Measurements from ENCODE around the gene GEMIN7. TPM values are rescaled to one million over a fixed set of nuclear protein-coding genes. Genes with fewer than 3 reads are reported as not detected.

GEMIN7 gene
- total and polyA plus RNA-seq, 2 of the 13 experiments (the other 11 are each of a cell fraction or from before 2014, with no cell fraction given), result 24.1 to 30.6 TPM

DNA sequence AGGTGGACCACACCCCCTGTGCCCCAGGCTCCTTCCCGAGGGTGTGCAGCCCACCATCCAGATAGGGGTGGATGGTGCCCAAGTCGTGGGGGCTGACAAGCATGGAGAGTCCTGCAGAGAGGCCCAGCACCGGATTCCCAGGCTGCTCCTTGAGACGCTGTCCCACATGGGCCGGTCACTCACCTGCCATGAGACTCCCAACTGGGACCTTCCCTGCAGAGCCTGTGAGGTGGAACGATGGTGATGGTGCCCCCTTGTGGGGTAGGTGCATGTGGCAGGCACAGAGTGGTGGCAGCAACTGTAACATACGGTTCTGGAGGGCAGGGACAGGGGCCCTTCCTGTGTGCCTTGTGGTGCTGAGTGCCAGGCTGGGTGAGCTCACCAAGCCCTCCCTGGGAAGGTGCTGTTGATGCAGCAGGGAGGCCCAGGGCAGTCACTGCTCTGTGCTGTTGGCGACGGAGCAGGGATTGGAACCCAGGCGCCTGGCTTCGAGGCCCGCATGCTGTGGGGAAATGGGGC, 47.0 kb downstream of the GEMIN7 start (continued):
- TF ChIP-seq, protein P1, sequence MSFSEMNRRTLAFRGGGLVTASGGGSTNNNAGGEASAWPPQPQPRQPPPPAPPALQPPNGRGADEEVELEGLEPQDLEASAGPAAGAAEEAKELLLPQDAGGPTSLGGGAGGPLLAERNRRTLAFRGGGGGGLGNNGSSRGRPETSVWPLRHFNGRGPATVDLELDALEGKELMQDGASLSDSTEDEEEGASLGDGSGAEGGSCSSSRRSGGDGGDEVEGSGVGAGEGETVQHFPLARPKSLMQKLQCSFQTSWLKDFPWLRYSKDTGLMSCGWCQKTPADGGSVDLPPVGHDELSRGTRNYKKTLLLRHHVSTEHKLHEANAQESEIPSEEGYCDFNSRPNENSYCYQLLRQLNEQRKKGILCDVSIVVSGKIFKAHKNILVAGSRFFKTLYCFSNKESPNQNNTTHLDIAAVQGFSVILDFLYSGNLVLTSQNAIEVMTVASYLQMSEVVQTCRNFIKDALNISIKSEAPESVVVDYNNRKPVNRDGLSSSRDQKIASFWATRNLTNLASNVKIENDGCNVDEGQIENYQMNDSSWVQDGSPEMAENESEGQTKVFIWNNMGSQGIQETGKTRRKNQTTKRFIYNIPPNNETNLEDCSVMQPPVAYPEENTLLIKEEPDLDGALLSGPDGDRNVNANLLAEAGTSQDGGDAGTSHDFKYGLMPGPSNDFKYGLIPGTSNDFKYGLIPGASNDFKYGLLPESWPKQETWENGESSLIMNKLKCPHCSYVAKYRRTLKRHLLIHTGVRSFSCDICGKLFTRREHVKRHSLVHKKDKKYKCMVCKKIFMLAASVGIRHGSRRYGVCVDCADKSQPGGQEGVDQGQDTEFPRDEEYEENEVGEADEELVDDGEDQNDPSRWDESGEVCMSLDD (CRISPR knock-in tag; IDR thresholded peaks at IDR 0.05; ENCODE audit: borderline replicate concordance), result no peak
- TF ChIP-seq, protein P2, sequence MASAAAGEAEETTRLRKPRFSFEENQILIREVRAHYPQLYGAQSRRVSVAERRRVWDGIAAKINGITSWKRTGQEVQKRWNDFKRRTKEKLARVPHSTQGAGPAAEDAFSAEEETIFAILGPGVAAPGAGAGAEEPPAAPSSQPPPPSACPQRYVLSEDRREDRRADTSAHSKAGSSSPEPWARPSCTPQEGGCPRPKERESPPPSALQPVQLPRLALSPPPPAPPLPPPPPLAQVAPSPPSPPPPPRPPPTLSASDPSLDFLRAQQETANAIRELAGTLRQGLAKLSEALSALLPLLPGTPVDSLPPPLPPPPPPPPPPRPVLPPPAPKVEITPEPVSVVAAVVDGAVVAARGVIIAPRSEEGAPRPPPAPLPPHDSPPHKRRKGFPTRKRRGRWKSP (CRISPR knock-in tag; IDR thresholded peaks at IDR 0.05), result no peak
- no peak for TF ChIP-seq ZNF749 (CRISPR knock-in tag; IDR thresholded peaks at IDR 0.05; ENCODE audit: borderline replicate concordance)
- TF ChIP-seq MAZ (IDR thresholded peaks at IDR 0.05; ENCODE audit: borderline replicate concordance, low read depth, low read length), result no peak
- TF ChIP-seq MAZ (CRISPR knock-in tag; IDR thresholded peaks at IDR 0.05; ENCODE audit: low read depth), result no peak
- TF ChIP-seq ZMYM4 (CRISPR knock-in tag; IDR thresholded peaks at IDR 0.05), result no peak
- TF ChIP-seq, protein P3, sequence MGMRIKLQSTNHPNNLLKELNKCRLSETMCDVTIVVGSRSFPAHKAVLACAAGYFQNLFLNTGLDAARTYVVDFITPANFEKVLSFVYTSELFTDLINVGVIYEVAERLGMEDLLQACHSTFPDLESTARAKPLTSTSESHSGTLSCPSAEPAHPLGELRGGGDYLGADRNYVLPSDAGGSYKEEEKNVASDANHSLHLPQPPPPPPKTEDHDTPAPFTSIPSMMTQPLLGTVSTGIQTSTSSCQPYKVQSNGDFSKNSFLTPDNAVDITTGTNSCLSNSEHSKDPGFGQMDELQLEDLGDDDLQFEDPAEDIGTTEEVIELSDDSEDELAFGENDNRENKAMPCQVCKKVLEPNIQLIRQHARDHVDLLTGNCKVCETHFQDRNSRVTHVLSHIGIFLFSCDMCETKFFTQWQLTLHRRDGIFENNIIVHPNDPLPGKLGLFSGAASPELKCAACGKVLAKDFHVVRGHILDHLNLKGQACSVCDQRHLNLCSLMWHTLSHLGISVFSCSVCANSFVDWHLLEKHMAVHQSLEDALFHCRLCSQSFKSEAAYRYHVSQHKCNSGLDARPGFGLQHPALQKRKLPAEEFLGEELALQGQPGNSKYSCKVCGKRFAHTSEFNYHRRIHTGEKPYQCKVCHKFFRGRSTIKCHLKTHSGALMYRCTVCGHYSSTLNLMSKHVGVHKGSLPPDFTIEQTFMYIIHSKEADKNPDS (CRISPR knock-in tag; IDR thresholded peaks at IDR 0.05), result no peak
- TF ChIP-seq ZNF605 (CRISPR knock-in tag; IDR thresholded peaks at IDR 0.05), result no peak
- no peak for TF ChIP-seq ZNF160 (CRISPR knock-in tag; IDR thresholded peaks at IDR 0.05)
- no peak for TF ChIP-seq ZNF564 (CRISPR knock-in tag; IDR thresholded peaks at IDR 0.05)
- TF ChIP-seq, protein P4, sequence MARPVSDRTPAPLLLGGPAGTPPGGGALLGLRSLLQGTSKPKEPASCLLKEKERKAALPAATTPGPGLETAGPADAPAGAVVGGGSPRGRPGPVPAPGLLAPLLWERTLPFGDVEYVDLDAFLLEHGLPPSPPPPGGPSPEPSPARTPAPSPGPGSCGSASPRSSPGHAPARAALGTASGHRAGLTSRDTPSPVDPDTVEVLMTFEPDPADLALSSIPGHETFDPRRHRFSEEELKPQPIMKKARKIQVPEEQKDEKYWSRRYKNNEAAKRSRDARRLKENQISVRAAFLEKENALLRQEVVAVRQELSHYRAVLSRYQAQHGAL (CRISPR knock-in tag; IDR thresholded peaks at IDR 0.05; ENCODE audit: not compliant biosample characterization), result no peak
- TF ChIP-seq ZNF33A (CRISPR knock-in tag; IDR thresholded peaks at IDR 0.05; ENCODE audit: borderline replicate concordance), result no peak
- no peak for TF ChIP-seq NCOA2 (CRISPR knock-in tag; IDR thresholded peaks at IDR 0.05)
- TF ChIP-seq AGO1 (IDR thresholded peaks at IDR 0.05; ENCODE audit: low read depth, low read length, poor library complexity, severe bottlenecking), result no peak
- TF ChIP-seq KLF13 (CRISPR knock-in tag; IDR thresholded peaks at IDR 0.05), result no peak
- TF ChIP-seq NR2F1 (CRISPR knock-in tag; IDR thresholded peaks at IDR 0.05), result no peak
- TF ChIP-seq HNF4A (CRISPR knock-in tag; IDR thresholded peaks at IDR 0.05), result no peak
- no peak for TF ChIP-seq ZNF549 (CRISPR knock-in tag; IDR thresholded peaks at IDR 0.05)
